WTC11 (cell line): ENCODE data around the gene FANCC. TPM values are rescaled to one million over a fixed set of nuclear protein-coding genes. Genes with fewer than 3 reads are reported as not detected.

Source experiments
- ATAC-seq: fragments of 200-7000 bp; cut with Tn5 transposase; 2 replicates; pipeline ENCODE4 v1.10.0; 2021; ENCODE audit warnings: mild to moderate bottlenecking, moderate library complexity
- Bru-seq: library from RNA; stranded (reverse); fragments of 400-500 nt; gene quantifications from one replicate; lab custom pipeline; 2021; lab: Mats Ljungman, UMichigan
- CTCF ChIA-PET: fragments of 300-600 bp; sonication (Branson Sonifier 250); formaldehyde crosslinking; loops from one replicate; lab custom pipeline; 2021; ENCODE audit warnings: antibody characterized with exemption; lab: Charles Lee
- POLR2A ChIA-PET: fragments of 350-600 bp; sonication (Branson Sonifier 250); formaldehyde crosslinking; loops from one replicate; lab custom pipeline; 2021; ENCODE audit warnings: antibody characterized with exemption; lab: Charles Lee
- DNase-seq: peaks from one replicate; pipeline ENCODE4 v3.0.0; 2021; ENCODE audit warnings: low spot score
- H3K27ac Mint-ChIP-seq: 2 replicates; pipeline ENCODE4 v1.8.0; 2021; ENCODE audit warnings: mixed read lengths
- H3K27me3 Mint-ChIP-seq: 2 replicates; pipeline ENCODE4 v1.8.0; 2021; ENCODE audit warnings: low read depth, mild to moderate bottlenecking, moderate library complexity, mixed read lengths
- H3K36me3 Mint-ChIP-seq: 2 replicates; pipeline ENCODE4 v1.8.0; 2021; ENCODE audit warnings: mixed read lengths
- H3K4me1 Mint-ChIP-seq: 2 replicates; pipeline ENCODE4 v1.8.0; 2022; ENCODE audit warnings: mixed read lengths
- H3K4me3 Mint-ChIP-seq: 2 replicates; pipeline ENCODE4 v1.8.0; 2021; ENCODE audit warnings: mild to moderate bottlenecking, moderate library complexity, mixed read lengths
- H3K9me3 Mint-ChIP-seq: 2 replicates; pipeline ENCODE4 v1.8.0; 2021; ENCODE audit warnings: mixed read lengths
- ATF1 ChIP-seq: sonication (generic); formaldehyde crosslinking; IDR thresholded peaks from 2 replicates; pipeline ENCODE4 v1.8.1; 2023; ENCODE audit warnings: mild to moderate bottlenecking, moderate library complexity, missing genetic modification reagents
- CREM ChIP-seq: sonication (generic); formaldehyde crosslinking; IDR thresholded peaks from 2 replicates; pipeline ENCODE4 v1.8.1; 2022; ENCODE audit warnings: mild to moderate bottlenecking, missing genetic modification reagents, moderate library complexity
- EMX1 ChIP-seq: fragments of 250-450 bp; sonication (Bioruptor Pico); IDR thresholded peaks from 2 replicates; pipeline ENCODE4 v1.8.0; 2021; ENCODE audit warnings: mild to moderate bottlenecking
- GRHL2 ChIP-seq: fragments of 250-450 bp; sonication (Bioruptor Pico); IDR thresholded peaks from 2 replicates; pipeline ENCODE4 v1.8.0; 2022; ENCODE audit warnings: mild to moderate bottlenecking, moderate library complexity; ENCODE audit not compliant: insufficient replicate concordance, severe bottlenecking
- IRF1 ChIP-seq: sonication (generic); formaldehyde crosslinking; IDR thresholded peaks from 2 replicates; pipeline ENCODE4 v1.8.0; 2023; ENCODE audit warnings: missing genetic modification reagents
- MYBL2 ChIP-seq: sonication (generic); formaldehyde crosslinking; IDR thresholded peaks from 2 replicates; pipeline ENCODE4 v1.8.1; 2023; ENCODE audit warnings: mild to moderate bottlenecking, moderate library complexity, missing genetic modification reagents
- NR1H2 ChIP-seq: sonication (generic); formaldehyde crosslinking; IDR thresholded peaks from 2 replicates; pipeline ENCODE4 v1.9.0; 2021; ENCODE audit warnings: mild to moderate bottlenecking, moderate library complexity, missing genetic modification reagents
- NR2C2 ChIP-seq: sonication (generic); formaldehyde crosslinking; IDR thresholded peaks from 2 replicates; pipeline ENCODE4 v1.8.0; 2022; ENCODE audit warnings: mild to moderate bottlenecking, missing genetic modification reagents
- OVOL2 ChIP-seq: fragments of 250-450 bp; sonication (Bioruptor Pico); IDR thresholded peaks from 2 replicates; pipeline ENCODE4 v1.9.0; 2021; ENCODE audit warnings: mild to moderate bottlenecking, borderline replicate concordance
- PRRX2 ChIP-seq: fragments of 250-450 bp; sonication (Bioruptor Pico); IDR thresholded peaks from 2 replicates; pipeline ENCODE4 v1.8.0; 2021; ENCODE audit warnings: mild to moderate bottlenecking
- RELA ChIP-seq: sonication (generic); formaldehyde crosslinking; IDR thresholded peaks from 2 replicates; pipeline ENCODE4 v1.8.1; 2022; ENCODE audit warnings: missing genetic modification reagents, mild to moderate bottlenecking, borderline replicate concordance
- TCF7 ChIP-seq: sonication (generic); formaldehyde crosslinking; IDR thresholded peaks from 2 replicates; pipeline ENCODE4 v1.8.0; 2022; ENCODE audit warnings: mild to moderate bottlenecking, low read depth, missing genetic modification reagents, moderate library complexity
- ZNF416 ChIP-seq: fragments of 250-450 bp; sonication (Bioruptor Pico); IDR thresholded peaks from 2 replicates; pipeline ENCODE4 v1.9.0; 2021; ENCODE audit warnings: mild to moderate bottlenecking, inconsistent platforms
- long read RNA-seq, 3 experiments: library from RNA in 1 of 3; library from capped mRNA in 1 of 3; library from polyadenylated mRNA in 1 of 3; unstranded in 2 of 3; stranded (forward) in 1 of 3; transcript quantifications; one replicate each; pipeline ENCODE4 v2.0.0, GENCODE V29; 2021
- total RNA-seq: library from RNA; stranded (reverse); gene quantifications from 3 replicates; pipeline ENCODE4 v1.2.3, GENCODE V29; 2021
- TF ChIP-seq, protein P1 (sequence below): sonication (generic); formaldehyde crosslinking; IDR thresholded peaks from 2 replicates; pipeline ENCODE4 v1.8.1; 2023; ENCODE audit warnings: mild to moderate bottlenecking, missing genetic modification reagents, moderate library complexity
- TF ChIP-seq, protein P2 (sequence below): sonication (generic); formaldehyde crosslinking; IDR thresholded peaks from 2 replicates; pipeline ENCODE4 v1.8.1; 2023; ENCODE audit warnings: mild to moderate bottlenecking, missing genetic modification reagents
- TF ChIP-seq, protein P3 (sequence below): sonication (generic); formaldehyde crosslinking; IDR thresholded peaks from 2 replicates; pipeline ENCODE4 v1.8.1; 2022; ENCODE audit warnings: mild to moderate bottlenecking, moderate library complexity, missing genetic modification reagents
- TF ChIP-seq, protein P4 (sequence below): sonication (generic); formaldehyde crosslinking; IDR thresholded peaks from 2 replicates; pipeline ENCODE4 v1.8.1; 2023; ENCODE audit warnings: mild to moderate bottlenecking, missing genetic modification reagents, borderline replicate concordance
- TF ChIP-seq, protein P5 (sequence below): sonication (generic); formaldehyde crosslinking; IDR thresholded peaks from 2 replicates; pipeline ENCODE4 v1.8.0; 2022; ENCODE audit warnings: missing genetic modification reagents

The FANCC gene, protein sequence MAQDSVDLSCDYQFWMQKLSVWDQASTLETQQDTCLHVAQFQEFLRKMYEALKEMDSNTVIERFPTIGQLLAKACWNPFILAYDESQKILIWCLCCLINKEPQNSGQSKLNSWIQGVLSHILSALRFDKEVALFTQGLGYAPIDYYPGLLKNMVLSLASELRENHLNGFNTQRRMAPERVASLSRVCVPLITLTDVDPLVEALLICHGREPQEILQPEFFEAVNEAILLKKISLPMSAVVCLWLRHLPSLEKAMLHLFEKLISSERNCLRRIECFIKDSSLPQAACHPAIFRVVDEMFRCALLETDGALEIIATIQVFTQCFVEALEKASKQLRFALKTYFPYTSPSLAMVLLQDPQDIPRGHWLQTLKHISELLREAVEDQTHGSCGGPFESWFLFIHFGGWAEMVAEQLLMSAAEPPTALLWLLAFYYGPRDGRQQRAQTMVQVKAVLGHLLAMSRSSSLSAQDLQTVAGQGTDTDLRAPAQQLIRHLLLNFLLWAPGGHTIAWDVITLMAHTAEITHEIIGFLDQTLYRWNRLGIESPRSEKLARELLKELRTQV
- total RNA-seq (10.9 to 14.3 TPM (median 12.9 TPM) in 3 replicates), Bru-seq, nascent RNA (percentile 58 among the genes with signal in this experiment)
- long read RNA-seq, experiment 1, full-length matches to known transcripts = 20 of 48 reads
- long read RNA-seq, experiment 1, partial matches to known transcripts = 6 of 48 reads
- long read RNA-seq, experiment 1, other reads (novel, unspliced or antisense) = 22 of 48 reads
- long read RNA-seq, experiment 2, full-length matches to known transcripts = 2 of 15 reads
- long read RNA-seq, experiment 2, partial matches to known transcripts = 2 of 15 reads
- long read RNA-seq, experiment 2, other reads (novel, unspliced or antisense) = 11 of 15 reads
- long read RNA-seq, experiment 3, full-length matches to known transcripts = 6 of 16 reads
- long read RNA-seq, experiment 3, partial matches to known transcripts = 3 of 16 reads
- long read RNA-seq, experiment 3, other reads (novel, unspliced or antisense) = 7 of 16 reads

GRCh38 chr9:95317119-95317892 is at the start of gene FANCC:
Gene FANCC, minus strand, starts transcription at chr9:95317709. Its CDS starts 68,418 bp downstream, at chr9:95249291.
- ATAC-seq (peak; percentile 89), DNase-seq (peak; percentile 96)
- Mint-ChIP-seq H3K27me3 (no peaks in the 10 kb centered on the region), H3K36me3 (peaks cover 5% of the 10 kb centered on the region; the same call in 1 of the 2 replicates), H3K4me1 (peaks cover 26% of the 10 kb centered on the region), H3K9me3 (peaks cover 6% of the 10 kb centered on the region), H3K27ac (peak within 1 kb of the TSS; percentile 97), H3K4me3 (peak within 1 kb of the TSS; percentile 83)
- POLR2A ChIA-PET = interaction anchor here (0.5 kb wide), 1 partner anchor 193 kb away, joined by 3 read pairs; no protein-coding TSS in a partner anchor
- CTCF ChIA-PET = interaction anchor here (0.9 to 1.7 kb wide), 8 partner anchors 19 to 915 kb away, joined by 3 to 8 read pairs (median 3); no protein-coding TSS in a partner anchor
- no peak for TF ChIP-seq GRHL2 (CRISPR knock-in tag)
- TF ChIP-seq OVOL2 (CRISPR knock-in tag) = no peak
- TF ChIP-seq, protein P1, sequence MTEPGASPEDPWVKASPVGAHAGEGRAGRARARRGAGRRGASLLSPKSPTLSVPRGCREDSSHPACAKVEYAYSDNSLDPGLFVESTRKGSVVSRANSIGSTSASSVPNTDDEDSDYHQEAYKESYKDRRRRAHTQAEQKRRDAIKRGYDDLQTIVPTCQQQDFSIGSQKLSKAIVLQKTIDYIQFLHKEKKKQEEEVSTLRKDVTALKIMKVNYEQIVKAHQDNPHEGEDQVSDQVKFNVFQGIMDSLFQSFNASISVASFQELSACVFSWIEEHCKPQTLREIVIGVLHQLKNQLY = no peak
- no peak for TF ChIP-seq NR1H2 (CRISPR knock-in tag)
- 0 out of 2 replicates have a peak, but pooled peaks have one; percentile 30 for TF ChIP-seq RELA (CRISPR knock-in tag)
- TF ChIP-seq NR2C2 (CRISPR knock-in tag) = no peak
- 0 out of 2 replicates have a peak, but pooled peaks have one; percentile 68 for TF ChIP-seq MYBL2 (CRISPR knock-in tag)
- TF ChIP-seq ATF1 (CRISPR knock-in tag) = peak; percentile 45; the same call in 1 of the 2 replicates
- no peak for TF ChIP-seq PRRX2
- TF ChIP-seq EMX1 (CRISPR knock-in tag) = no peak
- TF ChIP-seq, protein P2, sequence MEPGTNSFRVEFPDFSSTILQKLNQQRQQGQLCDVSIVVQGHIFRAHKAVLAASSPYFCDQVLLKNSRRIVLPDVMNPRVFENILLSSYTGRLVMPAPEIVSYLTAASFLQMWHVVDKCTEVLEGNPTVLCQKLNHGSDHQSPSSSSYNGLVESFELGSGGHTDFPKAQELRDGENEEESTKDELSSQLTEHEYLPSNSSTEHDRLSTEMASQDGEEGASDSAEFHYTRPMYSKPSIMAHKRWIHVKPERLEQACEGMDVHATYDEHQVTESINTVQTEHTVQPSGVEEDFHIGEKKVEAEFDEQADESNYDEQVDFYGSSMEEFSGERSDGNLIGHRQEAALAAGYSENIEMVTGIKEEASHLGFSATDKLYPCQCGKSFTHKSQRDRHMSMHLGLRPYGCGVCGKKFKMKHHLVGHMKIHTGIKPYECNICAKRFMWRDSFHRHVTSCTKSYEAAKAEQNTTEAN (CRISPR knock-in tag) = no peak
- TF ChIP-seq, protein P3, sequence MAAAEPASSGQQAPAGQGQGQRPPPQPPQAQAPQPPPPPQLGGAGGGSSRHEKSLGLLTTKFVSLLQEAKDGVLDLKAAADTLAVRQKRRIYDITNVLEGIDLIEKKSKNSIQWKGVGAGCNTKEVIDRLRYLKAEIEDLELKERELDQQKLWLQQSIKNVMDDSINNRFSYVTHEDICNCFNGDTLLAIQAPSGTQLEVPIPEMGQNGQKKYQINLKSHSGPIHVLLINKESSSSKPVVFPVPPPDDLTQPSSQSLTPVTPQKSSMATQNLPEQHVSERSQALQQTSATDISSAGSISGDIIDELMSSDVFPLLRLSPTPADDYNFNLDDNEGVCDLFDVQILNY (CRISPR knock-in tag) = peak; percentile 93
- TF ChIP-seq ZNF416 (CRISPR knock-in tag) = no peak
- TF ChIP-seq TCF7 (CRISPR knock-in tag) = no peak
- TF ChIP-seq CREM (CRISPR knock-in tag) = peak; percentile 76
- TF ChIP-seq, protein P4, sequence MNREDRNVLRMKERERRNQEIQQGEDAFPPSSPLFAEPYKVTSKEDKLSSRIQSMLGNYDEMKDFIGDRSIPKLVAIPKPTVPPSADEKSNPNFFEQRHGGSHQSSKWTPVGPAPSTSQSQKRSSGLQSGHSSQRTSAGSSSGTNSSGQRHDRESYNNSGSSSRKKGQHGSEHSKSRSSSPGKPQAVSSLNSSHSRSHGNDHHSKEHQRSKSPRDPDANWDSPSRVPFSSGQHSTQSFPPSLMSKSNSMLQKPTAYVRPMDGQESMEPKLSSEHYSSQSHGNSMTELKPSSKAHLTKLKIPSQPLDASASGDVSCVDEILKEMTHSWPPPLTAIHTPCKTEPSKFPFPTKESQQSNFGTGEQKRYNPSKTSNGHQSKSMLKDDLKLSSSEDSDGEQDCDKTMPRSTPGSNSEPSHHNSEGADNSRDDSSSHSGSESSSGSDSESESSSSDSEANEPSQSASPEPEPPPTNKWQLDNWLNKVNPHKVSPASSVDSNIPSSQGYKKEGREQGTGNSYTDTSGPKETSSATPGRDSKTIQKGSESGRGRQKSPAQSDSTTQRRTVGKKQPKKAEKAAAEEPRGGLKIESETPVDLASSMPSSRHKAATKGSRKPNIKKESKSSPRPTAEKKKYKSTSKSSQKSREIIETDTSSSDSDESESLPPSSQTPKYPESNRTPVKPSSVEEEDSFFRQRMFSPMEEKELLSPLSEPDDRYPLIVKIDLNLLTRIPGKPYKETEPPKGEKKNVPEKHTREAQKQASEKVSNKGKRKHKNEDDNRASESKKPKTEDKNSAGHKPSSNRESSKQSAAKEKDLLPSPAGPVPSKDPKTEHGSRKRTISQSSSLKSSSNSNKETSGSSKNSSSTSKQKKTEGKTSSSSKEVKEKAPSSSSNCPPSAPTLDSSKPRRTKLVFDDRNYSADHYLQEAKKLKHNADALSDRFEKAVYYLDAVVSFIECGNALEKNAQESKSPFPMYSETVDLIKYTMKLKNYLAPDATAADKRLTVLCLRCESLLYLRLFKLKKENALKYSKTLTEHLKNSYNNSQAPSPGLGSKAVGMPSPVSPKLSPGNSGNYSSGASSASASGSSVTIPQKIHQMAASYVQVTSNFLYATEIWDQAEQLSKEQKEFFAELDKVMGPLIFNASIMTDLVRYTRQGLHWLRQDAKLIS (CRISPR knock-in tag) = 0 out of 2 replicates have a peak, but pooled peaks have one; percentile 59
- TF ChIP-seq, protein P5, sequence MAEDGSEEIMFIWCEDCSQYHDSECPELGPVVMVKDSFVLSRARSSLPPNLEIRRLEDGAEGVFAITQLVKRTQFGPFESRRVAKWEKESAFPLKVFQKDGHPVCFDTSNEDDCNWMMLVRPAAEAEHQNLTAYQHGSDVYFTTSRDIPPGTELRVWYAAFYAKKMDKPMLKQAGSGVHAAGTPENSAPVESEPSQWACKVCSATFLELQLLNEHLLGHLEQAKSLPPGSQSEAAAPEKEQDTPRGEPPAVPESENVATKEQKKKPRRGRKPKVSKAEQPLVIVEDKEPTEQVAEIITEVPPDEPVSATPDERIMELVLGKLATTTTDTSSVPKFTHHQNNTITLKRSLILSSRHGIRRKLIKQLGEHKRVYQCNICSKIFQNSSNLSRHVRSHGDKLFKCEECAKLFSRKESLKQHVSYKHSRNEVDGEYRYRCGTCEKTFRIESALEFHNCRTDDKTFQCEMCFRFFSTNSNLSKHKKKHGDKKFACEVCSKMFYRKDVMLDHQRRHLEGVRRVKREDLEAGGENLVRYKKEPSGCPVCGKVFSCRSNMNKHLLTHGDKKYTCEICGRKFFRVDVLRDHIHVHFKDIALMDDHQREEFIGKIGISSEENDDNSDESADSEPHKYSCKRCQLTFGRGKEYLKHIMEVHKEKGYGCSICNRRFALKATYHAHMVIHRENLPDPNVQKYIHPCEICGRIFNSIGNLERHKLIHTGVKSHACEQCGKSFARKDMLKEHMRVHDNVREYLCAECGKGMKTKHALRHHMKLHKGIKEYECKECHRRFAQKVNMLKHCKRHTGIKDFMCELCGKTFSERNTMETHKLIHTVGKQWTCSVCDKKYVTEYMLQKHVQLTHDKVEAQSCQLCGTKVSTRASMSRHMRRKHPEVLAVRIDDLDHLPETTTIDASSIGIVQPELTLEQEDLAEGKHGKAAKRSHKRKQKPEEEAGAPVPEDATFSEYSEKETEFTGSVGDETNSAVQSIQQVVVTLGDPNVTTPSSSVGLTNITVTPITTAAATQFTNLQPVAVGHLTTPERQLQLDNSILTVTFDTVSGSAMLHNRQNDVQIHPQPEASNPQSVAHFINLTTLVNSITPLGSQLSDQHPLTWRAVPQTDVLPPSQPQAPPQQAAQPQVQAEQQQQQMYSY (CRISPR knock-in tag) = no peak
- peak; percentile 33; the same call in 1 of the 2 replicates for TF ChIP-seq IRF1
